HG03442 (cell line): ENCODE results near the gene TRIP6.

Experiments used
- ATAC-seq: cut with Tn5 transposase; IDR thresholded peaks from one replicate; pipeline ENCODE4 v1.9.1; 2021; ENCODE audit warnings: mild to moderate bottlenecking, moderate library complexity; ENCODE audit not compliant: unreplicated experiment

Gene TRIP6

DNA sequence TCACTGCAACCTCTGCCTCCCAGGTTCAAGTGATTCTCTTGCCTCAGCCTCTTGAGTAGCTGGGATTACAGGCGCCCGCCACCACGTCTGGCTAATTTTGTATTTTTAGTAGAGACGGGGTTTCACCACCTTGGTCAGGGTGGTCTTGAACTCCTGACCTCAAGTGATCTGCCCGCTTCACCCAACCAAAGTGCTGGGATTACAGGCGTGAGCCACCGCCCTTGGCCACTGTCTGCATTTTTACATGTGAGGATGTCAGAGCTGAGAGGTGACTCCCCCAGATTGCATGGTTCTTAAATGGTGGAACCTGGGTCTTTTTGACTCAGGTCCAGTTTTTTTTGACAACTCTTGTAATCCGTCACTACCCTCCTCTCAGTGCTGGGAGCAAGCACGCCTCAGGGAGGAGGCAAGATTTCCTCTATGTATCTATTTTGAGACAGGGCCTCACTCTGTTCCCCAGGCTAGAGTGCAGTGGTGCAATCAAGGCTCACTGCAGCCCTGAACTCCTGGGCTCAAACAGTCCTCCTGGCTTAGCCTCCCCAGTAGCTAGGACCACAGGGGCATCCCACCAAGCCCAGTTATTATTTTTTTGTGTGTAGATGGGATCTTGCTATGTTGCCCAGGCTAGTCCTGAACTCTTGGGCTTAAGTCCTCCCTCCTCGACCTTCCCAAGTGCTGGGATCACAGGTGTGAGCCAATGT lies 6.6 kb downstream of the TRIP6 start:
- no peak for ATAC-seq

DNA sequence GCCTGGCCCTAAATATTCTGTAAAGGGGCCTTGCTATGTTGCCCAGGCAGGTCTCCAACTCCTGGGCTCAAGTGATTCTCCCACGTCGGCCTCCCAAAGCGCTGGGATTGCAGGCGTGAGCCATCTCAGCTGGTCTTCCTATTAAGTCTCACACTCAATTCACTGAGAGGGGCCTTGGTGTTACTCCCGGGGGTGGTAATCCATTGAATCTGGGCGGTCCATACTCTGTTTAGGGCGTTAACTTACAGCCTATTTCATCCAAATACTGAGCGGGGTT lies 7.1 kb downstream of the TRIP6 start:
- ATAC-seq, result no peak

DNA sequence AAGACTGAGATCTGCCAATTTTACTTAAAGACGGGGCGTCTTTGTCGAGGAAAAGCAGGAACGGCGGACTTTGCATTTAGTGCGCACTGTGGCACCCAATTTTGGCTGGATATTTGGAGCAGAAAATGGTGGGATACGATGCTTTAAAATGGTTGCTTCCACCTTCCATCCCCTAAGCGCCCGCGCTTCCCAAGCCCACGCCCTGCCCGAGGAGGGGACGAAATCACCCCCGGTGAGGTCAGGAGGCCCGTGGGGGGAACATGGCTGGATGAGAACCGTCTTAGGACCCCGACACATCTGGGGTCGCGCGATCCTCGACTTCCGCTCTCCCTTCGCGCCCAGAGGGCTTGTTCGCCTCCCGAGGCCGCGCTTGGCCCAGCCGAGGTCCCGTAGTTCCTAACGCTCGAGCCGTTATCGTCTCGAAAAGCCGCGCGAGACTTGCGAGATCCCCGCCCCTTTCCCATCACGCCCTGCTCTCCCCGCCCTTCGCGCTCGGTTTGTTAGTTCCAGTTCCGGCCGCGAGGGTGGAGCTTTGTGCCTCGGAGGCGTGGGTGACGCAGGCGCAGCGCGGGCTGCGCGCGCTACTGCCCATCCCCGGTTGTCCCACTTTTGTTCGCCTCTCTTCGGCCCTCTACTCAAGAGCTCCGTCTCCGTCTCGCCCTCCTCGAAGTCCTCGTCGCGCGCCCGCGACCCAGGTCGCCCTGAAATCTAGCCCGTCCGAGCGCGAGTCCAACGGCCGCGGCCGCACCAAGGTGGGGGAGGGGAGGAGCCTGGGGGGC lies 7.6 kb downstream of the TRIP6 start, which contains the start of gene SRRT:
TSS of gene SRRT (plus strand) at position 527 of the 779 bp plus-strand sequence. CDS start 488 bp downstream, outside the sequence.
- peak; percentile 92 for ATAC-seq

DNA sequence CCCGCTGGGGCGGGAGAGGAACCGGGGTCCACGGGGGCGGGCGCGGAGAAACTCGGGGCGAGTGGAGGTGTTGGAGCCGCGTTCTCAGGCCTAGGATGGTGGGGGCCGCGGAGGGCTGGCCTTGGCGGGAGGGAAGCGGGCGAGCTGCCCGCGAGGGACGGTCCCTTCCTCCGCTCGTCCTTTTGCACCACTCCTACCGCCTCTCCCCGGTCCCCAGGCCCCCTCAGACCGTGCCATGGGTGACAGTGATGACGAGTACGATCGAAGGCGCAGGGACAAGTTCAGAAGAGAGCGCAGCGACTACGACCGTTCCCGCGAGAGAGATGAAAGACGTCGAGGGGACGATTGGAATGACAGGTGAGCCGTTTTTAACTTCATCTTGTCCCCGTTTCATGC lies 8.2 kb downstream of the TRIP6 start:
- peak; percentile 25 for ATAC-seq

DNA sequence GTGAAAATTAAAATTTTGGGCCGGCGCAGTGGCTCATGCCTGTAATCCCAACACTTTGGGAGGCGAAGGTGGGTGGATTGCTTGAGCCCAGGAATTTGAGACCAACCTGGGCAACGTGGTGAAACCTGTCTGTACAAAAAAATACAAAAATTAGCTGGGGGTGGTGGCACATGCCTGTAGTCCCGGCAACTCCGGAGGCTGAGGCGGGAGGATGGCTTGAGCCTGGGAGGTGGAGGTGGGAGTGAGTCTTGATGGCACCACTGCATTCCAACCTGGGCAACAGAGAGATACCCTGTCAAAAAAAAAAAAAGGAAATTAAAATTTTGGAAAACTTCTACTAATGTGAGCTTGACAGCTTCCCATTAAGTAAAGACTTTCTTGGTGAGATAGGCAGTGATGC lies 10.8 kb downstream of the TRIP6 start:
- no peak for ATAC-seq

DNA sequence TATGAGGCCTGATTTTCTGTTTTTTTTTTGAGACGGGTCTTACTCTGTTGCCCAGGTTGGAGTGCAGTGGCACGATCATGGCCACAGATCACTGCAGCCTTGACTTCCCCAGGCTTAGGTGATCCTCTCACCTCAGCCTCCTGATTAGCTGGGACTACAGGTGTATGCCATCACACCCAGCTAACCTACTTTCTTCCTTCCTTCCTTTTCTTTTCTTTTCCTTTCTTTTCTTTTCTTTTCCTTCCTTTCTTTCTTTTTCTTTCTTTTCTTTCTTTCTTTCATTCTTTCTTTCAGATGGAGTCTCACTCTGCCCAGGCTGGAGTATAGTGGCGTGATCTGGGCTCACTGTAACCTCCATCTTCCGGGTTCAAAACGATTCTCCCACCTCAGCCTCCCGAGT lies 11.5 kb downstream of the TRIP6 start:
- no peak for ATAC-seq

DNA sequence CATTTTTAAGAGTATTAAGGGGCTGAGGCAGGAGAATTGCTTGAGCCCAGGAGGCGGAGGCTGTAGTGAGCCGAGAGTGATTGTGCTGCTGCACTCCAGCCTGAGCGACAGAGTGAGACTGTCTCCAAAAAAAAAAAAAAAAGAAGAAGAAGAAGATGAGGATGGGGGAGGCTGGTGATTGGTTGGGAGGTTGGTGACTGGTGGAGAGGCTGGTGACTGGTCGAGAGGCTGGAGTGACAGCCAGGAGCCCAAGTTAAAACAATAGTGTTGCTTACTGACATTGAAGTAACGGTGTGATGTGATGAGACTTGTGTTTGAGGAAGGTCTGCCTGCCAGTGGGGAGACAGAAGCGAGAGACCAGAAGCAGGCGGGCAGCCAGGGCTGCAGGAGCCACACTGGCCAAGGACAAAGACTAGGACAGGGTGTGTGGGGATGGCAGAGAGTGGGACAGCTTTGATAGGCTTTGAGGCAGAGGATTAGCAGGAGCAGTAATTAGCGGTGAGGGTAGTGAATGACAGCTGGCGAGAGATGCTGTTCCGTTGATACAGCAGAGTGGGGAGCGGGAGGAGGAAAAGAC lies 12.6 kb downstream of the TRIP6 start:
- no peak for ATAC-seq

DNA sequence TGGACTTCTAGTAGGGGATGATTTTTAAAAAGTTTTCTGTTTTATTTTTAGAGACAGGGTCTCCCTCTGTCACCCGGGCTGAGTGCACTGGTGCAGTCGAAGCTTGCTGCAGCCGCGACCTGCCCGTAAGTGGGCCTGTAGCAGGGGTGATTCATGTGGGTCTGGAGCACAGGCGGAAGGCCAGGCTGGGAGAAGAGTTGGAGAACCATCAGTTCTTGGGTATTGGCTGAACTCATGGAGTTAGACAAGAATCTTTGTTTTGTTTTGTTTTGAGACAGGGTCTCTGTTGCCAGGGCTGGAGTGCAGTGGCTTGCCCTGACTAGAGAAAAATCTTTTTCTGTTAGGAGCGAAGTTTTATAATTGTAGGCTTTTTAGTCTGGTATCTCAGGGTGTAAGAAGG lies 13.5 kb downstream of the TRIP6 start:
- ATAC-seq, result no peak

DNA sequence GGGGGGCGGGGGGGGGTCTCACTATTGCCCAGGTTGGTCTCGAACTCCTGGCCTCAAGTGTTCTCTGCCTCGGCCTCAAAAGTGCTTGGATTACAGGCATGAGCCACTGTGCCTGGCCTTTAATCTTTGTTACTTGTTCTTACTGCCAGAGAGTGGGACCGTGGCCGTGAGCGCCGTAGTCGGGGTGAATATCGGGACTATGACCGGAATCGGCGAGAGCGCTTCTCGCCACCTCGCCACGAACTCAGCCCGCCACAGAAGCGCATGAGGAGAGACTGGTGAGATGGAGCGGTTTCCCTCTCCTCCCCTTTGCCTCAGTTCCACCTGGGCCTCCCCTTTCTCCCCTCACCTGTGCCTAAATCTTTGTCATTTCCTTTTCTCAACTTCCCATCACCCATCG lies 13.9 kb downstream of the TRIP6 start:
- no peak for ATAC-seq

DNA sequence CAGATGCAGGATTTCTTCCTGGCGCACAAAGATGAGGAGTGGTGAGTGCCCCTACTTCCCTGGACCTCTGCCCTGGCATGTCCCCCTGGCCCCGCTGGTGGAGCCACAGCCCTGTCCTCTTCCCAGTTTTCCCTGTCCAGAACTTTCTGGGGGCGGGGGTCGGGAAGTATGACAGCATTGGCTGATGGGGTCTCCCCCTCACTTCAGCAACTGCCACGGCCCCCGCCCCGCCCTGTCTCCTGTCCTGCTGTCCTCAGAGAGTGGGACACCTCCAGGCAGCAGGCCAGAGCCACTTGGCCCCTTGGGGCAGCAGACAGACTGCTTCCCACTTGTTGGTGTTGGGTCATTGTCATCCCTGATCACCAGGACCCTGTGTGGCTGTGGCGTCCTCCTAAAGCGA lies 15.0 kb downstream of the TRIP6 start:
- no peak for ATAC-seq

DNA sequence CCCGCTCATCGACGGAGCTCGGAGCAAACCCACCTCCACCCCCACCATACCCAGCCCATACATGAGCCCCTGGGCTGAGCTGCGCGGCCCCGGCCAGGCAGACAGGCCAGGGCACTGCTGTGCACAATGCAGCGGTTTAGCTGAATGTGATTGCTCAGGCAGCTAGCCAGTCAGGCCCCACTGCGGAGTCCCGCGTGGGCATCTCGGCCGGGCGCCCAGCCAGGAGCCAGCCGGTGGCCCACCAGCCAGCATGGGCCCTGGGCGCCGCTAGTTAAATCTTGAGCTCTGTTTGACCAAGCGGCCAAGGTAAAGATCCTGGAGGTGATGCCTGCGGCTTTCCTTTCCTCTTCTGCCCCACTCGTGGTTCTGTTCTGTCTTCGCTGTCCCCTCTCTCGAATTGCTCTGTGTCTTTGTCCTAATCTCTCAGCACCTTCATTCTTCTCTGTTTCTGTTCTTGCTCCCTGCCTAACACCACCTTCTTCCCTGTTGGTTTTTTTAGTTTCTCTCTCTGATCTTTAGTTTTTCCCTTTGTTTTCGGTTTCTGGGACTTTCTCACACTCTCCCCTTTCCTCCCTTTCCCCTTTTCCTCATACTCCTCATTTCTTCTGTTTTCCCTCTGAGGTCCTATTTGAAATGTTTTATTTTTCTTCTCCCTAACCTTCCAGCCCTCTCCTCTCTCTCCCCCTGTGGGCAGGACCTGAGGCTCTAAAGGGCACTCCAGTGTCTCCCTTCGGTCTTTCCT lies 15.8 kb downstream of the TRIP6 start:
- ATAC-seq, result no peak

DNA sequence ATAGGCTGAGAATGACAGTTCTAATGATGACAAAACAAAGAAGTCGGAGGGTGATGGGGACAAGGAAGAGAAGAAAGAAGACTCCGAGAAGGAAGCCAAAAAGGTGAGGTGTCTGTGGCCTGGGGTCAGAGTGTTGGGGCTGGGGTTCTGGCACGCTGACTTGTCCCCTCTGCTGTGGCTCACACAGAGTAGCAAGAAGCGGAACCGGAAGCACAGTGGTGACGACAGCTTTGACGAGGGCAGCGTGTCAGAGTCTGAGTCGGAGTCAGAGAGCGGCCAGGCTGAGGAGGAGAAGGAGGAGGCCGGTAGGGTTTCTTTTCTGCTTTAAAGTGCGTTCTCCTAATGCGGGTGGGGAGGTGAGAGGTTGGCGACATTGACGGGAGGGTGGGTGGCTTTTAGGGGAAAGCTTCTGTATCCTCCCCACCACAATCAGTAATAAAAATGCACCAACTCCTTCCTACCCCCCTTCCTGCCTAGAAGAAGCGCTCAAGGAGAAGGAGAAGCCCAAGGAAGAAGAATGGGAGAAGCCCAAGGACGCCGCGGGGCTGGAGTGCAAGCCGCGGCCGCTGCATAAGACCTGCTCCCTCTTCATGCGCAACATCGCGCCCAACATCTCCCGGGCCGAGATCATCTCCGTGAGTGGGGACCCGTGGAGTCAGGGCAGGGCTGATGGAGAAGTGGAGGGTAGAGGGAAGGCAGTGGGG lies 17.7 kb downstream of the TRIP6 start:
- ATAC-seq, result no peak

DNA sequence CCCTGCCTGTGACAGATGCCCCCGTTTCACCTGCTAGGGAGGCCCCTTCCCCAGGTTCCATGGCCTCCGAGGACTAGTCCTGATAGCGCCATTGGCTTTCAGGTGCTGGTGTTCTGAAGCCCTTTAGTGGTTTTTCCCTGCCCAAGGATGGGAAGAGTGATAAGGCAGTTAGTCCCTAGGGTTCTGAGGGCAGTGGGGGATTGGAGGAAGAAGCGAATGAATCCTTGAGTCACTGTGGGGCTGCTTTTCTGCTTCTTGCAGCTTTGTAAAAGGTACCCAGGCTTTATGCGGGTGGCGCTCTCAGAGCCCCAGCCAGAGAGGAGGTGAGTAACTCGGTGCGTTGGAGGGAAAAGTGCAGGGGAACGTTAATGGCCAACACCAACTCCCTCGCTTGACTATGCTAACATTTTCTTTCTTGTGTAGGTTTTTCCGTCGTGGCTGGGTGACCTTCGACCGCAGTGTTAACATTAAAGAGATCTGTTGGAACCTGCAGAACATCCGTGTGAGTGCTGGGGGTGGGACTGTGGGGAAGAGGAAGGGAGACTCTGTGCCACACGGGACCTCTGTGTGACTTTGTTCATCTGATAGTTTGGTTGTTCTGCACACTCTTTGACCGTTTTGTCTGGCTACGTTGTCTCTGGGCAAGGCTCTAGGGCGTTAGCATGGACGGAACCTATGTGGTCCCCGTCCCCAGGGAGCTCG lies 18.4 kb downstream of the TRIP6 start:
- no peak for ATAC-seq

DNA sequence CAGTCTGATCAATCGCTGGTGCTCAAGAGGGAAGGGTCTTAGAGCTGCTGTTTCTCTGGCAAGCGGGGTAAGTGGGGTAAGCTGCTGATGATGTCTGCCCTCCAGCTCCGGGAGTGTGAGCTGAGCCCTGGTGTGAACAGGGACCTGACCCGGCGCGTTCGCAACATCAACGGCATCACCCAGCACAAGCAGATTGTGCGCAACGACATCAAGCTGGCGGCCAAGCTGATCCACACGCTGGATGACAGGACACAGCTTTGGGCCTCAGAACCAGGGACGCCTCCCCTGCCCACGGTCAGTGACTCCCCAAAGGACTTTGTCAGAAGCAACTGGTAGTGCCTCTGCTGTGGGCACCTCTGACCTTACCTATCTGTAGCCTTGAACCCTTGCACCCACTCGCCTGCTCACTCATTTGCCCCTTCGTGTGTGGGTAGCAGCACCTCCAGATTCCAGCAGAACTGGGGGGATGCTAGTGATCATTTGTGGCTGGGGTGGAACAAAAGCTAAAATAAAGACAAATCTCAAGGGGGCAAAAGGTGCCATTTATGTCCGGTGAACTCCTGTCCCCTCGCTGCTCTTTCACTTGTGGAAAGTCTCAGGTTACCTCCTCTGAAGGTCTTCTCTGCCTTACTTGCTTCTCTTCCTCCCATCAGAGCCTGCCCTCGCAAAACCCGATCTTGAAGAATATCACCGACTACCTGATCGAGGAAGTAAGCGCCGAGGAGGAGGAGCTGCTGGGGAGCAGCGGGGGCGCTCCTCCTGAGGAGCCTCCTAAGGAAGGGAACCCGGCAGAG lies 19.2 kb downstream of the TRIP6 start:
- ATAC-seq, result no peak

DNA sequence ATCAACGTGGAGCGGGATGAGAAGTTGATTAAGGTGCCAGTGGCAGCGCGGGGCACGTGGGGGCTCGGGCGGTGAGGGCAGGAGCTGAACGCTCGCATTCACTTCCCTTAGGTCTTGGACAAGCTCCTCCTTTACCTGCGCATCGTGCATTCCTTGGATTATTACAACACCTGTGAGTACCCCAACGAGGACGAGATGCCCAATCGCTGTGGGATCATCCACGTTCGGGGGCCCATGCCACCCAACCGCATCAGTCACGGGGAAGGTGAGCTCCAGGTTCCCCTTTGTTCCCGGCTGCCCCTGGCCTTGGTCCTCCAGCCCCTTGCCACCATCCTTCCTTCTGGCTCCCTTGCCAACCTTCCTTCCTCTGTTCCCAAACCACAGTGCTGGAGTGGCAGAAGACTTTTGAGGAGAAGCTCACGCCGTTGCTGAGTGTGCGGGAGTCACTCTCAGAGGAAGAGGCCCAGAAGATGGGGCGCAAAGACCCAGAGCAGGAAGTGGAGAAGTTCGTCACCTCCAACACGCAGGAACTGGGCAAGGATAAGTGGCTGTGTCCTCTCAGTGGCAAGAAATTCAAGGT lies 19.8 kb downstream of the TRIP6 start:
- no peak for ATAC-seq

DNA sequence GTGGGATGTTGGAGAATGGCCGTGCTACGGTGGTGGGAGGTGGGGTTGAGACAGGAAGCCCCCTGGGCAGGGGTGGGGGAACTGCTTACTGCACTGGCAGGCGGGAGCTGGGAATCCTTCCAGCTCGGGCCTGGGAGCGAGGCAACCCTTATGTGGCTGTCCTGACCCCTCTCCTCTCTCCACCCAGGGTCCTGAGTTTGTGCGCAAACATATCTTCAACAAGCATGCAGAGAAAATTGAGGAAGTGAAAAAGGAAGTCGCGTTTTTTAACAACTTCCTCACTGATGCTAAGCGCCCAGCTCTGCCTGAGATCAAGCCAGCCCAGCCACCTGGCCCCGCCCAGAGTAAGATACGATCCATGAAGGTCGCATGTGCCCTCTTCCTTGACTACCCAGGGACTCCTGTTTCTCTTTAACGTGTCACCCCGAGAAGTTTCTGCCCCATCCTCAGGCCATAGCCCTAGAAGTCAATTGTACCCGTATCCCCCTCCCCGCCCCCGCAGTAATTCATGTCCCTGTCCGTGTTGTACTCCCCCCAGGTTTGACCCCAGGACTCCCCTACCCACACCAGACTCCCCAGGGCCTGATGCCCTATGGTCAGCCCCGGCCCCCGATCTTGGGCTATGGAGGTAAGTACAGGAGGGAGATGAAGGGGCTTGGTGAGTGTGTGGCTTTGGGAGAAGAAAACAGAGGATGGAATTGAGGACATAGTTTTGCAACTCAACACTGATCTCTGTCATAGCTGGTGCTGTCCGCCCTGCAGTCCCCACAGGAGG lies 20.5 kb downstream of the TRIP6 start:
- ATAC-seq, result no peak

DNA sequence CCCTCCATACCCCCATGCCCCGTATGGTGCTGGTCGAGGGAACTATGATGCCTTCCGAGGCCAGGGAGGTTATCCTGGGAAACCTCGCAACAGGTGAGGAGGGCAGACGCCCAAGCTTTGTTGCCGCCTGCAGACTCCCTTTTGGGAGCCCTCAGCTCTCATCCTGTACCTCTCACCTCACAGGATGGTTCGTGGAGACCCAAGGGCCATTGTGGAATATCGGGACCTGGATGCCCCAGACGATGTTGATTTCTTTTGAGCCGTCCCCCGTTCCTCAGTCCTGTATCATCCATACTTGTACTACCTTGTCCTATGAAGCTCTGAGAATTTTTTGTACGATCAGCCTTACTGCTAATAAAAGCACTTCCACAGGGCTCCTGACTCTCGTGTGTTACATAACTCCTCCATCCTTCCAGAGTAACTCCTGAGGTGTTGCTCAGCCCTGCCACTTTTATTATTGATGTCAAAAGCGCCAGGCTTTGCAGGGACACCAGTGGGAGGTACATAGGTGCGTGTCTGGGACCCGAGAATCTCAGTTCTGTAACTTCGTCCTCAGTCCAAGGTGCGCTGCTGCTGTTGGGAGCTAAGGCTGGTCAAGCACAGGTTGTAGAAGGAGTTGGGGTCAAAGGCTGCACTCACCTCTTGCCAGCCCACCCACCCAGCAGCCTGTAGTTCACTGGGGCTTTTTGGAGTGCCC lies 21.3 kb downstream of the TRIP6 start:
- no peak for ATAC-seq
